Putamen (tissue), 1 donor: ENCODE data around the gene SERPINF2.
A peak's percentile ranks its signal among the peaks of the same experiment; 100 is the strongest.
"Not testable (repeated sequence)": the region's sequence is repeated elsewhere in the genome, so short reads cannot be mapped to it uniquely, and the experiment has no call there.

ENCODE experiments used
- DNase-seq: peaks from one replicate; pipeline ENCODE4 v3.0.0-alpha.2; 2016; ENCODE audit warnings: low spot score

The SERPINF2 gene

GRCh38 chr17:1735418-1735817 is 7.3 kb upstream of the SERPINF2 start:
- DNase-seq = no peak

- DNase-seq = no peak
Measured at GRCh38 chr17:1735834-1736347, 6.8 kb upstream of the SERPINF2 start.

- DNase-seq = peak; percentile 61
Measured at GRCh38 chr17:1736348-1737281, 6.1 kb upstream of the SERPINF2 start.

- DNase-seq = no peak
Measured at GRCh38 chr17:1737531-1738291, 5.0 kb upstream of the SERPINF2 start.

- not testable (repeated sequence) for DNase-seq
Measured at GRCh38 chr17:1741899-1742298, 772 bp upstream of the SERPINF2 start.

- DNase-seq = no peak
Measured at GRCh38 chr17:1743088-1743439, 393 bp downstream of the SERPINF2 start.

- DNase-seq = no peak
Measured at GRCh38 chr17:1744551-1745512, 2.2 kb downstream of the SERPINF2 start.

- DNase-seq = no peak
Measured at GRCh38 chr17:1745513-1746020, 2.9 kb downstream of the SERPINF2 start.

GRCh38 chr17:1746975-1747543 is 4.4 kb downstream of the SERPINF2 start:
- no peak for DNase-seq

GRCh38 chr17:1750628-1751027 is 8.0 kb downstream of the SERPINF2 start:
- DNase-seq = no peak

- no peak for DNase-seq
Measured at GRCh38 chr17:1752425-1753262, 10.0 kb downstream of the SERPINF2 start.

- no peak for DNase-seq
Measured at GRCh38 chr17:1753767-1754429, 11.2 kb downstream of the SERPINF2 start.

GRCh38 chr17:1754430-1755112 is 11.9 kb downstream of the SERPINF2 start:
- DNase-seq = no peak

GRCh38 chr17:1755252-1755826 is 12.7 kb downstream of the SERPINF2 start:
- DNase-seq = no peak

- no peak for DNase-seq
Measured at GRCh38 chr17:1755827-1756262, 13.2 kb downstream of the SERPINF2 start.

- DNase-seq = no peak
Measured at GRCh38 chr17:1758807-1759206, 16.1 kb downstream of the SERPINF2 start.

- no peak for DNase-seq
Measured at GRCh38 chr17:1759529-1759928, 16.9 kb downstream of the SERPINF2 start.

GRCh38 chr17:1762233-1762900 is 19.7 kb downstream of the SERPINF2 start:
- DNase-seq = no peak
